HepG2 (cell line): Measurements from ENCODE around the gene SP5. TPM values are rescaled to one million over a fixed set of nuclear protein-coding genes. Genes with fewer than 3 reads are reported as not detected.

Source experiments
- ATAC-seq: fragments of 200-7000 bp; cut with Tn5 transposase; 3 replicates; pipeline ENCODE4 v1.9.1; 2020; ENCODE audit warnings: mild to moderate bottlenecking, moderate library complexity
- BruUV-seq: library from RNA; stranded (reverse); fragments of 400-500 nt; replicated peaks from 2 replicates; lab custom pipeline; 2021; lab: Mats Ljungman, UMichigan
- CTCF ChIA-PET: fragments of 300-600 bp; formaldehyde crosslinking; extraction: SDS; loops from one replicate; lab custom pipeline; 2021; ENCODE audit warnings: low total read pairs, inconsistent platforms, low intra/inter-chr PET ratio; lab: Yijun Ruan, JAX
- POLR2A ChIA-PET: fragments of 350-600 bp; sonication (Branson Sonifier 250); formaldehyde crosslinking; loops from one replicate; lab custom pipeline; 2020; ENCODE audit warnings: antibody characterized with exemption, inconsistent platforms; lab: Yijun Ruan, JAX
- DNase-seq: peaks from one replicate; pipeline ENCODE4 v3.0.0-alpha.2; 2015; ENCODE audit warnings: low spot score
- FAIRE-seq: peaks from 3 replicates; lab custom pipeline; 2011; peaks lifted over from hg19 to GRCh38; lab: Jason Lieb, UNC
- H2AFZ ChIP-seq: one replicate; pipeline ENCODE4 v1.6.1; 2011; ENCODE audit warnings: low read length, inconsistent platforms
- H3K27ac ChIP-seq: fragments of 300-600 bp; 3 replicates; pipeline ENCODE4 v1.8.0; 2011; ENCODE audit warnings: mixed run types, mild to moderate bottlenecking, mixed read lengths, low read length, inconsistent platforms; ENCODE audit not compliant: insufficient read depth; ENCODE audit errors: extremely low read length
- H3K27me3 ChIP-seq, 2 experiments: fragments of 200-600 bp in 1 of 2; 2 replicates in 1 of 2; 3 replicates in 1 of 2; pipeline versions ENCODE4 v1.6.0 to v1.8.0; 2011; ENCODE audit warnings: low read length in 2 of 2, mild to moderate bottlenecking in 2 of 2, moderate library complexity in 2 of 2, inconsistent platforms in 1 of 2; ENCODE audit not compliant: insufficient read depth in 2 of 2, control insufficient read depth in 1 of 2
- H3K36me3 ChIP-seq, 2 experiments: fragments of 200-600 bp in 1 of 2; replicated peaks in 1 of 2; 2 replicates in 1 of 2; 3 replicates in 1 of 2; pipeline versions ENCODE4 v1.5.1 to v1.8.0; 2011; ENCODE audit warnings: low read length in 2 of 2, inconsistent platforms in 1 of 2; ENCODE audit not compliant: insufficient read depth in 2 of 2, control insufficient read depth in 1 of 2
- H3K4me1 ChIP-seq: 2 replicates; pipeline ENCODE4 v1.5.1; 2012; ENCODE audit warnings: low read length, inconsistent platforms; ENCODE audit not compliant: insufficient read depth
- H3K4me2 ChIP-seq: 2 replicates; pipeline ENCODE4 v1.6.0; 2011; ENCODE audit warnings: low read depth, low read length, inconsistent platforms
- H3K4me3 ChIP-seq, 3 experiments: fragments of 200-600 bp in 1 of 3; sonication (generic), shearing (Covaris generic) in 1 of 3; replicated peaks in 1 of 3; 2 replicates each; pipeline ENCODE4 v1.5.1; 2011 to 2016; ENCODE audit warnings: low read length in 3 of 3, inconsistent platforms in 2 of 3, low read depth in 2 of 3, mild to moderate bottlenecking in 2 of 3, control low read depth in 1 of 3, mixed read lengths in 1 of 3; ENCODE audit not compliant: insufficient read depth in 1 of 3
- H3K79me2 ChIP-seq: one replicate; pipeline ENCODE4 v1.6.1; 2011; ENCODE audit warnings: low read length, inconsistent platforms; ENCODE audit not compliant: insufficient read depth
- H3K9ac ChIP-seq: 2 replicates; pipeline ENCODE4 v1.6.0; 2011; ENCODE audit warnings: mild to moderate bottlenecking, low read depth, low read length, inconsistent platforms; ENCODE audit not compliant: insufficient read depth
- H3K9me3 ChIP-seq: 2 replicates; pipeline ENCODE4 v1.5.1; 2012; ENCODE audit warnings: mild to moderate bottlenecking, low read length
- H4K20me1 ChIP-seq: 2 replicates; pipeline ENCODE4 v1.6.0; 2011; ENCODE audit warnings: inconsistent platforms, mild to moderate bottlenecking, low read length, moderate library complexity; ENCODE audit not compliant: insufficient read depth
- CBX1 ChIP-seq: IDR thresholded peaks from one replicate; pipeline ENCODE4 v1.6.1; 2016; ENCODE audit warnings: antibody characterized with exemption, low read depth
- HDAC6 ChIP-seq: fragments of 200-600 bp; sonication (generic); IDR thresholded peaks from 2 replicates; pipeline ENCODE4 v1.7.0; 2017; ENCODE audit warnings: mild to moderate bottlenecking, antibody characterized with exemption, low read length, low read depth
- PHF20 ChIP-seq: sonication (generic); formaldehyde crosslinking; IDR thresholded peaks from 2 replicates; pipeline ENCODE4 v1.5.0; 2020; ENCODE audit warnings: mild to moderate bottlenecking, missing genetic modification reagents
- SMARCC2 ChIP-seq: fragments of 450-650 bp; IDR thresholded peaks from 2 replicates; pipeline ENCODE4 v1.6.1; 2017; ENCODE audit warnings: antibody characterized with exemption, mild to moderate bottlenecking
- TEAD3 ChIP-seq: optimal IDR thresholded peaks from 2 replicates; pipeline ENCODE3; 2016; ENCODE audit warnings: borderline replicate concordance
- TMF1 ChIP-seq: sonication (generic); formaldehyde crosslinking; IDR thresholded peaks from 2 replicates; pipeline ENCODE4 v1.8.1; 2022; ENCODE audit warnings: low read depth, missing genetic modification reagents
- TSC22D2 ChIP-seq: sonication (generic); formaldehyde crosslinking; IDR thresholded peaks from 2 replicates; pipeline ENCODE4 v1.5.1; 2020; ENCODE audit warnings: missing genetic modification reagents, mild to moderate bottlenecking, borderline replicate concordance
- ZNF17 ChIP-seq: sonication (generic); formaldehyde crosslinking; IDR thresholded peaks from 2 replicates; pipeline ENCODE4 v1.5.0; 2020; ENCODE audit warnings: mild to moderate bottlenecking, missing genetic modification reagents
- ZNF639 ChIP-seq: conservative IDR thresholded peaks from 2 replicates; pipeline ENCODE4 v1.6.1; 2018; ENCODE audit warnings: missing genetic modification reagents
- ZNF775 ChIP-seq: sonication (generic); formaldehyde crosslinking; IDR thresholded peaks from 2 replicates; pipeline ENCODE4 v1.4.0; 2020; ENCODE audit warnings: missing genetic modification reagents, mild to moderate bottlenecking, moderate library complexity, borderline replicate concordance
- WGBS: methylation state at CpG from one replicate; pipeline ENCODE4 v1.1.6; 2017; ENCODE audit warnings: low lambda C conversion rate; 5-methylcytosine and 5-hydroxymethylcytosine counted together
- in situ Hi-C: cut with HindIII; loops from 2 replicates; pipeline ENCODE4 v1.10.0; 2017; ENCODE audit warnings: low pct_unique_long_range_greater_than_20kb; ENCODE audit not compliant: extremely low pct_ligation_motif_present
- intact Hi-C: fragments of 100-400 bp; cut with micrococcal nuclease; formaldehyde crosslinking; loops from one replicate; pipeline ENCODE4 v1.10.0; 2022; ENCODE audit not compliant: unreplicated experiment
- polyA plus RNA-seq, 8 experiments: library from polyadenylated mRNA; depleted of rRNA in 3 of 8; stranded (reverse) in 7 of 8; unstranded in 1 of 8; fragments of >200 nt; fragmentation: Illumina TruSeq in 4 of 8; extraction: Trizol in 4 of 8; gene quantifications; 2 replicates each; pipeline versions ENCODE4 v1.2.1 to v1.2.3, GENCODE V29; 2011 to 2016; ENCODE audit warnings: low read depth in 4 of 8, missing spikeins in 1 of 8, mixed read lengths in 1 of 8; ENCODE audit not compliant: insufficient read depth in 1 of 8
- total RNA-seq, 5 experiments: library from RNA; depleted of rRNA; stranded (reverse); fragments of >200 nt; fragmentation: Illumina TruSeq; extraction: Trizol; gene quantifications; 2 replicates each; pipeline ENCODE4 v1.2.3, GENCODE V29; 2016; ENCODE audit warnings: low read depth in 1 of 5
- TF ChIP-seq, protein P1 (sequence below): sonication (generic); formaldehyde crosslinking; conservative IDR thresholded peaks from 2 replicates; pipeline ENCODE4 v1.8.0; 2022; ENCODE audit warnings: missing genetic modification reagents

SP5 gene
- total and polyA plus RNA-seq, 2 of the 13 experiments (the other 11 are each of a cell fraction or from before 2014, with no cell fraction given) = 50.8 to 119 TPM

DNA sequence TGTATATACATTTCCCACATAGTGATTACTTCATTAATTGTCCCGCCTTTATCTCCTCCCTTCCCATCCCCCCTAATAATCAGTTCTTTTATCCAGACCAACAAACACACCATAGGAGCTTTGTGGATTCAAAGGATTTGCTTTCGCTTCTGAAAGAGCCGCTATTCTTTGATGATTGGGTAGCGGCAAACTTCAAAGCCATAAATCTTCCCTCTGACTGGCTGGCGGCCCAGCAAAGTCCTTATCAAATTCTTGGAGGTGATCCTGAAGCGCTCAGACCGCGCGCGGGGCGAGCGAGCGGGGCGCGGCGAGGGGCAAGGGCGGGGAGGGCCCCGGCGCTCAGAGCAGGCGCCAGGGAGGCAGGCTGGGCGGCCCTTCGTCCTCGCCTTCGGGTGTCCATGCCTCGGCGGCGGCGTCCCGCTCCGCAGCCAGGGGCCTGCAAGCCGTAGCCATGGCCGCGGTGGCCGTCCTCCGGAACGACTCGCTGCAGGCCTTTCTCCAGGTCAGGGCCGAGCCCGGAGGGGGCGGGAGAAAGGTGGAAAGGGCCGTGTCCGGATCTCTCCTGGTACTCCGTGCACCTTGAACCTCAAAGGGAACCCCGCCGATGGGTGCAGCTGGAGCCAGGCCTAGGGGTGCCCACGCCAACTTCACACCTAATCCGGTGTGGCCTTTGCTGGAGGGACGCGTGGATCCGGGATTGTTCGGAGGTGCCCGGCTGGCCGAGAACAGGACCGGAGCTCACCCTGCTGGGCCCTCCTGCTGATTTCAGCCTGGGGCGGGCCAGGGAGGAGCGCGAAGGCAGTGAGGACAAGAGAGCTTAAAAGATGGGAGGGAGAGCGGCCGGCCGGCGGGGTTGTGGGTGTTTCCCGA is at the start of gene SP5 (continued):
- TF ChIP-seq PHF20 (CRISPR knock-in tag) (no peak; the same call in 1 of the 2 replicates), TSC22D2 (peak; percentile 79), ZNF17 (CRISPR knock-in tag) (peak; percentile 7; the same call in 1 of the 2 replicates)
- TF ChIP-seq, all 625 proteins: peak for 397

DNA sequence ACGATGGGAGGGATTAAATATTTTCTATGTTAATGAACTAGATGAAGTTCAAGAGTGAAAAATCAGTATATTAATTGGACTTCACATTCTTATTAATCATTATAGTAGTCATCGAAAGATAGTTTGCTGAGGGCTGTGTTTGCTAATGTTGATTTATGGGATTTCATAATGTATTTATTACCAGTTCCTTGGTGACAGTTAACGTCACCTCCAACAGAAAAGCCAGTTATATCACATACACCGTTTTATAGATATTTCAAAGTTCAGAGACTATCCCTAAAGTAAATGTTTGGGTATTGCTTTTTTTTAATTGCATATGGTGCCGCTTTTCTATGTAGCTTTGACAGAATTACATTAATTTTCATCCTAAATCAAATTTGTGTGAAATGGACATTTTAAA is 49.4 kb upstream of the SP5 start:
- no peak overlapping the region for H2AFZ ChIP-seq
- no peak overlapping the region for H3K4me2 ChIP-seq
- no peaks in the 10 kb centered on the region for H3K79me2 ChIP-seq
- H3K36me3 ChIP-seq = no peaks in the 10 kb centered on the region
- H4K20me1 ChIP-seq = no peaks in the 10 kb centered on the region
- H3K4me3 ChIP-seq = no peak overlapping the region
- POLR2A ChIA-PET = no interaction called here
- FAIRE-seq = no peak
- in situ Hi-C loops = no loop called here
- no peak for ATAC-seq
- H3K9me3 ChIP-seq = no peaks in the 10 kb centered on the region
- no TSS peak for BruUV-seq
- WGBS = 85% methylated on average over 5 of the region's 5 CpGs
- no peak overlapping the region for H3K9ac ChIP-seq
- DNase-seq = no peak
- H3K27ac ChIP-seq = no peak overlapping the region
- intact Hi-C loops = no loop called here
- TF ChIP-seq TMF1 = no peak
- no peak for TF ChIP-seq ZNF775 (CRISPR knock-in tag)
- TF ChIP-seq CBX1 = no peak
- TF ChIP-seq HDAC6 = no peak
- no peak for TF ChIP-seq TEAD3 (CRISPR knock-in tag)
- TF ChIP-seq SMARCC2 = no peak
- TF ChIP-seq ZNF639 = no peak
- TF ChIP-seq, protein P1, sequence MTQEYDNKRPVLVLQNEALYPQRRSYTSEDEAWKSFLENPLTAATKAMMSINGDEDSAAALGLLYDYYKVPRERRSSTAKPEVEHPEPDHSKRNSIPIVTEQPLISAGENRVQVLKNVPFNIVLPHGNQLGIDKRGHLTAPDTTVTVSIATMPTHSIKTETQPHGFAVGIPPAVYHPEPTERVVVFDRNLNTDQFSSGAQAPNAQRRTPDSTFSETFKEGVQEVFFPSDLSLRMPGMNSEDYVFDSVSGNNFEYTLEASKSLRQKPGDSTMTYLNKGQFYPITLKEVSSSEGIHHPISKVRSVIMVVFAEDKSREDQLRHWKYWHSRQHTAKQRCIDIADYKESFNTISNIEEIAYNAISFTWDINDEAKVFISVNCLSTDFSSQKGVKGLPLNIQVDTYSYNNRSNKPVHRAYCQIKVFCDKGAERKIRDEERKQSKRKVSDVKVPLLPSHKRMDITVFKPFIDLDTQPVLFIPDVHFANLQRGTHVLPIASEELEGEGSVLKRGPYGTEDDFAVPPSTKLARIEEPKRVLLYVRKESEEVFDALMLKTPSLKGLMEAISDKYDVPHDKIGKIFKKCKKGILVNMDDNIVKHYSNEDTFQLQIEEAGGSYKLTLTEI (CRISPR knock-in tag) = no peak
- H3K27me3 ChIP-seq = no peaks in the 10 kb centered on the region
- H3K4me1 ChIP-seq = no peaks in the 10 kb centered on the region
- CTCF ChIA-PET = no interaction called here
